ENCODE data around the gene AVPR2. TPM values are rescaled to one million over a fixed set of nuclear protein-coding genes. Genes with fewer than 3 reads are reported as not detected.
A peak's percentile ranks its signal among the peaks of the same experiment; 100 is the strongest.

AVPR2 gene
- total RNA-seq, 2 donors from 2014 or later = not detected

- DNase-seq (ENCODE audit: low spot score) (no peak), ATAC-seq (no peak)
- Mint-ChIP-seq H3K36me3 (no peaks in the 10 kb centered on the region), H3K4me1 (ENCODE audit: low read depth in 2 of 2) (no peaks in the 10 kb centered on the region), H3K9me3 (no peaks in the 10 kb centered on the region), H3K27ac (no peak overlapping the region), H3K4me3 (no peak overlapping the region), H3K27me3 (peaks cover 0 to under 1% of the 10 kb centered on the region in 2 donors)
These were observed 37.3 kb upstream of the AVPR2 start for GRCh38 chrX:153867139-153867538.

GRCh38 chrX:153867671-153868070 lies 36.8 kb upstream of the AVPR2 start:
- Mint-ChIP-seq H3K4me3 (no peak overlapping the region), H3K4me1 (ENCODE audit: low read depth in 2 of 2) (no peaks in the 10 kb centered on the region), H3K36me3 (no peaks in the 10 kb centered on the region), H3K27ac (no peak overlapping the region), H3K27me3 (peaks cover 0 to 4% of the 10 kb centered on the region in 2 donors), H3K9me3 (no peaks in the 10 kb centered on the region)
- no peak for ATAC-seq
- no peak for DNase-seq (ENCODE audit: low spot score)

- ATAC-seq = no peak
- Mint-ChIP-seq H3K4me1 (ENCODE audit: low read depth in 2 of 2) (no peaks in the 10 kb centered on the region), H3K27ac (no peak overlapping the region), H3K9me3 (no peaks in the 10 kb centered on the region), H3K27me3 (peaks cover 0 to 6% of the 10 kb centered on the region in 2 donors), H3K4me3 (no peak overlapping the region), H3K36me3 (no peaks in the 10 kb centered on the region)
- DNase-seq (ENCODE audit: low spot score) = peak; percentile 37
These were observed 35.6 kb upstream of the AVPR2 start for GRCh38 chrX:153868576-153869472.

- Mint-ChIP-seq H3K4me1 (ENCODE audit: low read depth in 2 of 2) (peaks cover 0 to 1% of the 10 kb centered on the region in 2 donors), H3K36me3 (no peaks in the 10 kb centered on the region), H3K9me3 (no peaks in the 10 kb centered on the region), H3K4me3 (no peak overlapping the region), H3K27ac (no peak overlapping the region), H3K27me3 (peaks cover 0 to 6% of the 10 kb centered on the region in 2 donors)
- ATAC-seq (no peak), DNase-seq (ENCODE audit: low spot score) (peak; percentile 37)
These were observed 34.8 kb upstream of the AVPR2 start for GRCh38 chrX:153869473-153870287.

GRCh38 chrX:153870288-153870690 lies 34.2 kb upstream of the AVPR2 start:
- Mint-ChIP-seq H3K27me3 (peaks cover 0 to 6% of the 10 kb centered on the region in 2 donors), H3K4me3 (no peak overlapping the region), H3K27ac (no peak overlapping the region), H3K9me3 (no peaks in the 10 kb centered on the region), H3K4me1 (ENCODE audit: low read depth in 2 of 2) (peaks cover 0 to 5% of the 10 kb centered on the region in 2 donors), H3K36me3 (no peaks in the 10 kb centered on the region)
- no peak for ATAC-seq
- peak; percentile 50 for DNase-seq (ENCODE audit: low spot score)

- ATAC-seq (no peak), DNase-seq (ENCODE audit: low spot score) (no peak)
- H3K36me3 Mint-ChIP-seq = no peaks in the 10 kb centered on the region
- H3K4me1 Mint-ChIP-seq (ENCODE audit: low read depth in 2 of 2) = peaks cover 0 to 5% of the 10 kb centered on the region in 2 donors
- no peak overlapping the region for H3K27ac Mint-ChIP-seq
- H3K4me3 Mint-ChIP-seq = no peak overlapping the region
- H3K9me3 Mint-ChIP-seq = no peaks in the 10 kb centered on the region
- peaks cover 0 to 6% of the 10 kb centered on the region in 2 donors for H3K27me3 Mint-ChIP-seq
These were observed 33.6 kb upstream of the AVPR2 start for GRCh38 chrX:153870791-153871360.

GRCh38 chrX:153871451-153871850 lies 33.0 kb upstream of the AVPR2 start:
- DNase-seq (ENCODE audit: low spot score) = no peak
- Mint-ChIP-seq H3K4me3 (no peak overlapping the region), H3K27ac (no peak overlapping the region), H3K9me3 (no peaks in the 10 kb centered on the region), H3K36me3 (no peaks in the 10 kb centered on the region), H3K27me3 (peaks cover 5 to 11% of the 10 kb centered on the region in 2 donors), H3K4me1 (ENCODE audit: low read depth in 2 of 2) (peaks cover 0 to 10% of the 10 kb centered on the region in 2 donors)
- no peak for ATAC-seq

- Mint-ChIP-seq H3K4me3 (no peak overlapping the region), H3K27ac (no peak overlapping the region), H3K9me3 (no peaks in the 10 kb centered on the region), H3K36me3 (no peaks in the 10 kb centered on the region), H3K27me3 (peaks cover 6 to 11% of the 10 kb centered on the region in 2 donors), H3K4me1 (ENCODE audit: low read depth in 2 of 2) (peaks cover 0 to 10% of the 10 kb centered on the region in 2 donors)
- DNase-seq (ENCODE audit: low spot score) = no peak
- no peak for ATAC-seq
These were observed 32.3 kb upstream of the AVPR2 start for GRCh38 chrX:153871946-153872878.

GRCh38 chrX:153873282-153874084 lies 31.0 kb upstream of the AVPR2 start:
- Mint-ChIP-seq H3K27me3 (peaks cover 6 to 18% of the 10 kb centered on the region in 2 donors), H3K27ac (no peak overlapping the region), H3K9me3 (no peaks in the 10 kb centered on the region), H3K4me3 (no peak overlapping the region), H3K4me1 (ENCODE audit: low read depth in 2 of 2) (peaks cover 0 to 16% of the 10 kb centered on the region in 2 donors), H3K36me3 (no peaks in the 10 kb centered on the region)
- no peak for DNase-seq (ENCODE audit: low spot score)
- ATAC-seq = no peak

GRCh38 chrX:153874085-153874365 lies 30.4 kb upstream of the AVPR2 start:
- Mint-ChIP-seq H3K9me3 (no peaks in the 10 kb centered on the region), H3K4me1 (ENCODE audit: low read depth in 2 of 2) (peaks cover 0 to 19% of the 10 kb centered on the region in 2 donors), H3K27ac (no peak overlapping the region), H3K27me3 (peaks cover 9 to 21% of the 10 kb centered on the region in 2 donors), H3K36me3 (no peaks in the 10 kb centered on the region), H3K4me3 (no peak overlapping the region)
- no peak for ATAC-seq
- DNase-seq (ENCODE audit: low spot score) = no peak

GRCh38 chrX:153874366-153875125 lies 29.9 kb upstream of the AVPR2 start:
- DNase-seq (ENCODE audit: low spot score) (no peak), ATAC-seq (no peak)
- Mint-ChIP-seq H3K4me1 (ENCODE audit: low read depth in 2 of 2) (peaks cover 0 to 23% of the 10 kb centered on the region in 2 donors), H3K4me3 (no peak overlapping the region), H3K9me3 (no peaks in the 10 kb centered on the region), H3K36me3 (no peaks in the 10 kb centered on the region), H3K27ac (peak overlapping the region in 1 of 2 donors; percentile 16), H3K27me3 (peaks cover 14 to 26% of the 10 kb centered on the region in 2 donors)
